GM12865 (cell line): ENCODE measurements around the gene EWSR1.
"Not testable (repeated sequence)": the region's sequence is repeated elsewhere in the genome, so short reads cannot be mapped to it uniquely, and the experiment has no call there.

Experiments
- DNase-seq: peaks from one replicate; pipeline ENCODE4 v3.0.0; 2010; ENCODE audit warnings: low read depth
- H3K4me3 ChIP-seq: 2 replicates; pipeline ENCODE4 v1.5.1; 2011; ENCODE audit warnings: mild to moderate bottlenecking, low read depth, low read length, control low read depth
- TF ChIP-seq, protein P1 (sequence below): IDR thresholded peaks from 2 replicates; pipeline ENCODE4 v1.5.1; 2011; ENCODE audit warnings: low read length, control low read depth, low read depth, inconsistent platforms; ENCODE audit not compliant: insufficient read depth; ENCODE audit errors: missing control alignments

EWSR1 gene

DNA sequence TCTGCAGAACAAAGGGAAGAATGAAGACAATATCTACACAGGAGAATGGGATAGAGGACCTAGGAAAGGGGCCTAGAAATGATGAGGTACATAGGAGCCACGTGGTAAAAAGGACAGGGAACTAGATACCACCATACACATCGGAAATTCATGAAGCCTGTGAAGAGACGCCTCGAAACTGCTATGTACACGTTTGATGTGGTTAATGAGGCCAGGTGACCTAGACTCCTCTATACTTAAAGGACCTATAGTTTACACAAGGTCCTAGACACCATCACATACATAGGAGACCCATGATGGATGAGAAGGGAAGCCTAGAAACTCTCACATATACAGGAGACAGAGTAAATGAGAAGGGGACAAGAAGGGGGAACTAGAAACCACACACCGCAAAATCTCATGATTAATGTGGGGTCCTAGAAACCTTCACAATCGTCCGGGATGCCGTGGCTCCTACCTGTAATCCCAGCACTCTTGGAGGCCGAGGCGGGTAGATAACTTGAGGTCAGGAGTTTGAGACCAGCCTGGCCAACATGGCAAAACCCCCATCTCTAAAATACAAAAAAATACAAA lies 24.1 kb upstream of the EWSR1 start:
- DNase-seq = no peak
- H3K4me3 ChIP-seq = no peak overlapping the region
- TF ChIP-seq, protein P1, sequence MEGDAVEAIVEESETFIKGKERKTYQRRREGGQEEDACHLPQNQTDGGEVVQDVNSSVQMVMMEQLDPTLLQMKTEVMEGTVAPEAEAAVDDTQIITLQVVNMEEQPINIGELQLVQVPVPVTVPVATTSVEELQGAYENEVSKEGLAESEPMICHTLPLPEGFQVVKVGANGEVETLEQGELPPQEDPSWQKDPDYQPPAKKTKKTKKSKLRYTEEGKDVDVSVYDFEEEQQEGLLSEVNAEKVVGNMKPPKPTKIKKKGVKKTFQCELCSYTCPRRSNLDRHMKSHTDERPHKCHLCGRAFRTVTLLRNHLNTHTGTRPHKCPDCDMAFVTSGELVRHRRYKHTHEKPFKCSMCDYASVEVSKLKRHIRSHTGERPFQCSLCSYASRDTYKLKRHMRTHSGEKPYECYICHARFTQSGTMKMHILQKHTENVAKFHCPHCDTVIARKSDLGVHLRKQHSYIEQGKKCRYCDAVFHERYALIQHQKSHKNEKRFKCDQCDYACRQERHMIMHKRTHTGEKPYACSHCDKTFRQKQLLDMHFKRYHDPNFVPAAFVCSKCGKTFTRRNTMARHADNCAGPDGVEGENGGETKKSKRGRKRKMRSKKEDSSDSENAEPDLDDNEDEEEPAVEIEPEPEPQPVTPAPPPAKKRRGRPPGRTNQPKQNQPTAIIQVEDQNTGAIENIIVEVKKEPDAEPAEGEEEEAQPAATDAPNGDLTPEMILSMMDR = no peak

DNA sequence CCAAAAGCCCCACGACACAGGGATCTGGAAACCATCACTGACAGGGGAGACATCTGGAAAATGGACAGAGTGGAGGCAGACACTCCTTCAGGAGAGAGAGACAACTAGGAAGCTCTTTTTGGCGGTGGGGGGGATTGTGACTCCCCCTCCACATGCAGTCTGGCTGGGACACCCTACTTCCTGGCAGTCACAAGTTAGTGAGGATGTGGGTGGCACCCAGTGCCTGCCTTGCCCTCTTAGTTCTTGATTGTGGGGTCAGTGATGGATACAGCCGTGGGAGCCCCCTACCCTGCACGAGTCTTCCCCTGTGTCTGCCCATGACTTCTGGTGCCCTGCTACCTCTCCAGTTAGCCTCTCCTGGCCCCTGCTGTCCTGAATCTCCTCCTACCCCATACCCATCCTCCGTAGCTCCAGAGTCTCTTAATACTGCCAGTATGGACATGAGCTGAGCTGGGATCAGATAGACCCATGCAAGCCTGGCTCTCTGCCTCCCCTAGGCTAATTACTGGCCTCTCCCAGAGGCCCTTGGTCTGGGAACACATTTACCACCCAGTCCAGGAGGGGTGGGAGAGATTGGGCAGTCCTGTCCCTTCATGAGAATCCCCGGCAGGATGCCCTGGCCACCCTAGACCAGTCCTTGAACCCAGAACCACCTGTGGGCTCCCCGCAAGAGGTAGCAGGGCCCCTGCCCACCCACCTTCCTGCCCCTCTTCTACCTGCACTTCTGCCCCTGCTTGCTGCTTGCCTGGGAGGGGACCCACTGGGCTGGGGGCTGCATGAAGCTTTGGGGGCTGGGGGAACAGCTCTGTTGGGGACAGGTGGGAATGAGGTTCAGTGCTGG lies 23.1 kb upstream of the EWSR1 start:
- TF ChIP-seq, protein P1 = no peak
- H3K4me3 ChIP-seq = no peak overlapping the region
- DNase-seq = no peak

DNA sequence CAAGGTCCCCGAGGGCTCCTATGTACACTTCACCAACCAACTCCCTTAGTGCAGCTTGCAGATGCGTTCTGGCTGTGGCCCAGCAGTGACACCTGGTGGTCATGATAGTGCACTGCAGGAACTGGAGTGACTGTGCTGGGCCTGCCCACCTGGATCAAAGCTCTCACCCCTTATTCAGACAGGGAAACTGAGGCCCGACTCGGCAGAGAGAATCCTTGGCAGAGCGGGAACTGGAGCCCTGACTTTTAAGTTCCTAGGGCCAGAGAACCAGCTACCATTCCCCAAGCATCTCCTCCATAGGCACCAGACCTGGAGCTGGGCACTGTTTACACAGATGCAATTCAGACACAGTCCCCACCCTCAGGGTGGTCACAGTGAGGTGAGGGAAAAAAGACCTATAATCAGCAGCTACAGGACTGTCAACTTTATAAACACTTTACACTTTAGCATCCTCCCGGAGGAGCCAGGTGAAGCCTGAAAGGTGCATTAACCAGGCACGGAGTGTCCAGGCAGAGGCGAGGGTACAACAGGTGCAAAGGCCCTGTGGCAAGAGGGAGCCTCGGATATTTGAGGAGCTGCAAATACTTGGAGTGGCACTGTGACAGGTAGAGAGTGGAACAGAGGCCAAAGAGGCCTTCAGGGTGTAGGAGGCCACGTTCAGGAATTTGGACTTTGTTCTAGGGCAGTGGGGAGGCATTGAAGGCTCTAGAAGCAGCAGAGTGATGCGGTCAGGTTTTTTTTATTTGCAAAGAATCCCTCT lies 22.3 kb upstream of the EWSR1 start:
- peak; percentile 79 for DNase-seq
- TF ChIP-seq, protein P1 = peak; percentile 99
- H3K4me3 ChIP-seq = no peak overlapping the region

DNA sequence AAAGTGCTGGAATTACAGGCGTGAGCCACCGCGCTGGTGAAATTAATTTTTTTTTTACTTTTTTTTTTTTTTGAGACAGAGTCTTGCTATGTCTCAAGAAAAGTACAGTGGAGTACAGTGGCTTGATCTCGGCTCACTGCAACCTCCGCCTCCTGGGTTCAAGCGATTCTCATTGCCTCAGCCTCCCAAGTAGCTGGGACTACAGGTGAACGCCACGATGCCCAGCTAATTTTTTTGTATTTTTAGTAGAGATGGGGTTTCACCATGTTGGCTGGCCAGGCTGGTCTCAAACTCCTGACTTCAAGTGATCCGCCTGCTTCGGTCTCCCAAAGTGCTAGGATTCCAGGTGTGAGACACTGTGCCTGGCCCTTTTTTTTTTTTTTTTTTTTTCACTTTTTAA lies 20.2 kb upstream of the EWSR1 start:
- DNase-seq, H3K4me3 ChIP-seq: not testable (repeated sequence)

DNA sequence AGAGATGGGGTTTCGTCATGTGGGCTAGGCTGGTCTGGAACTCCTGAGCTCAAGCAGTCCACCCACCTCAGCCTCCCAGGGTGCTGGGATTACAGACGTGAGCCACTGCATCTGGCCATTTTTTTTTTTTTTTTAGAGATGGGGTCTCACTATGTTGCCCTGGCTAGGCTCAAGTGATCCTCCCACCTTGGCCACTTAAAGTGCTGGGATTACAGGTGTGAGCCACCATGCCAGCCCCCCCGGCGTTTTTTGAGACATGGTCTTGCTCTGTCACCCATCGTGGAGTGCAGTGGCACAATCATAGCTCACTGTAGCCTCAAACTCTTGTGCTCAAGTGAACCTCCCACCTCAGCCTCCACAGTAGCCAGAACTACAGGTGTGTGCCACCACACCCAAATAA lies 16.8 kb upstream of the EWSR1 start:
- no peak for DNase-seq
- H3K4me3 ChIP-seq = no peak overlapping the region
- TF ChIP-seq, protein P1 = no peak

DNA sequence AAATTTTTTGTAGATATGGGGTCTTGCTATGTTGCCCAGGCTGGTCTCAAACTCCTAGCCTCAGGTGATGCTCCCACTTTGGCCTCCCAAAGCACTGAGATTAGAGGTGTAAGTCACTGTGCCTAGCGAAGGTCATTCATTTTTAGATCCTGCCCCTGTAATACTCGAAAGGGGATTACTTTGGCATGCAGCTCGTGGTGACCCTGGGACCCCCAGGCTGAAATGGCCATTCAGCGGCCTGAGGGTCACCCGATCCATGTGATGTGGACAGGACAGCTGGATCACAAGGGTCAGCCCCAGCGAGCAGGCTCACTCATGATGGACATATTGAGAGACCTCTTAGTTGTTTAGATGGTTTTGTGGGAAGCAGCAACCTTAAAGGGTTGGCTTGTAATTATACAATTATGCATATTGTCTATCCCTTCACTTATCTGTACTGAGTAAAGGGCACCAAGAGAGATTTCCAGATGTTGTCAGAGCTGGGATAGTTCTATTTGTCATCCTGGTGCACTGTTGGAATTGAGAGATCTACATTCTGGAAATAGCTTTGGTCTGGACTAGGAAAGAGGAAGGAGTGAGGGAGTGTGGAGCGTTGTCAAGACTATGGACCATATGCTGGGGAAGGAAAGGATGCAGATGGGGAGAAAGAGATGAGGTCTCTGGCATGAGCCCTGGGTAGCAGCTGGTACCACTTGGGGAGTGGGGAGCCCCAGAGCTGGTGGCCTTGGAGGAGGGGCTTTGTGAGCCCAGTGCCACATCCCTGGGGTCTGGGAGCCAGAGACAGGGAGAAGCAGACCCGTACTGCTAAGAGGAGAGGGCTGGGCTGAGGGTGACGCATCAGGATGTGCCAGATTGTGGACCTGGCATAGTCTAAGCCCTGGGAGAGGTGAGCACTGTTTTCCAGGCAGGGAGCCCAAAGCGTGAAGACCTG lies 15.8 kb upstream of the EWSR1 start:
- TF ChIP-seq, protein P1 = no peak
- no peak for DNase-seq
- no peak overlapping the region for H3K4me3 ChIP-seq
